HepG2 (cell line): ENCODE measurements around the gene UNKL. TPM values are rescaled to one million over a fixed set of nuclear protein-coding genes. Genes with fewer than 3 reads are reported as not detected.
A peak's percentile ranks its signal among the peaks of the same experiment; 100 is the strongest.

Experiments used
- ELF4 ChIP-seq: sonication (generic); formaldehyde crosslinking; IDR thresholded peaks from 2 replicates; pipeline ENCODE4 v1.5.0; 2020; ENCODE audit warnings: missing genetic modification reagents, mild to moderate bottlenecking, moderate library complexity, borderline replicate concordance
- FOSL2 ChIP-seq: sonication (generic); formaldehyde crosslinking; IDR thresholded peaks from 2 replicates; pipeline ENCODE4 v1.4.0; 2020; ENCODE audit warnings: missing genetic modification reagents
- GATAD2A ChIP-seq: IDR thresholded peaks from 2 replicates; pipeline ENCODE4 v1.6.1; 2016
- HDAC1 ChIP-seq: sonication (generic); formaldehyde crosslinking; IDR thresholded peaks from 2 replicates; pipeline ENCODE4 v1.5.1; 2020; ENCODE audit warnings: mild to moderate bottlenecking, missing genetic modification reagents
- HNRNPK ChIP-seq: fragments of 200-400 bp; formaldehyde crosslinking; IDR thresholded peaks from 2 replicates; pipeline ENCODE4 v1.6.1; 2018; ENCODE audit warnings: low read length, low read depth, moderate library complexity, mild to moderate bottlenecking; ENCODE audit not compliant: poor library complexity, severe bottlenecking
- IKZF5 ChIP-seq: IDR thresholded peaks from 2 replicates; pipeline ENCODE4 v1.6.1; 2018; ENCODE audit warnings: missing genetic modification reagents, mild to moderate bottlenecking, missing compliant biosample characterization
- IRF9 ChIP-seq: sonication (generic); formaldehyde crosslinking; IDR thresholded peaks from 2 replicates; pipeline ENCODE4 v1.8.0; 2022; ENCODE audit warnings: missing genetic modification reagents, mild to moderate bottlenecking, borderline replicate concordance
- JUN ChIP-seq: sonication (generic); formaldehyde crosslinking; IDR thresholded peaks from 2 replicates; pipeline ENCODE4 v1.4.0; 2020; ENCODE audit warnings: mild to moderate bottlenecking, missing genetic modification reagents
- NFRKB ChIP-seq: fragments of 450-650 bp; IDR thresholded peaks from 2 replicates; pipeline ENCODE4 v1.6.1; 2017
- PTBP1 ChIP-seq: fragments of 200-400 bp; formaldehyde crosslinking; IDR thresholded peaks from 2 replicates; pipeline ENCODE4 v1.6.1; 2018; ENCODE audit warnings: low read length, low read depth; ENCODE audit not compliant: poor library complexity, severe bottlenecking
- SP2 ChIP-seq: sonication (generic); formaldehyde crosslinking; IDR thresholded peaks from 2 replicates; pipeline ENCODE4 v1.5.1; 2020; ENCODE audit warnings: mild to moderate bottlenecking, missing genetic modification reagents
- TIGD3 ChIP-seq: sonication (generic); formaldehyde crosslinking; IDR thresholded peaks from 2 replicates; pipeline ENCODE4 v1.5.1; 2020; ENCODE audit warnings: mild to moderate bottlenecking, missing genetic modification reagents, borderline replicate concordance
- ZBTB4 ChIP-seq: sonication (generic); formaldehyde crosslinking; IDR thresholded peaks from 2 replicates; pipeline ENCODE4 v1.4.0; 2020; ENCODE audit warnings: missing genetic modification reagents, mild to moderate bottlenecking, borderline replicate concordance
- ZIK1 ChIP-seq: sonication (generic); formaldehyde crosslinking; IDR thresholded peaks from 2 replicates; pipeline ENCODE4 v1.5.0; 2020; ENCODE audit warnings: mild to moderate bottlenecking, low read depth, missing genetic modification reagents, borderline replicate concordance
- ZKSCAN5 ChIP-seq: sonication (generic); formaldehyde crosslinking; IDR thresholded peaks from 2 replicates; pipeline ENCODE4 v1.5.1; 2020; ENCODE audit warnings: mild to moderate bottlenecking, missing genetic modification reagents
- ZNF205 ChIP-seq: IDR thresholded peaks from 2 replicates; pipeline ENCODE4 v1.6.1; 2018; ENCODE audit warnings: missing biosample characterization, missing genetic modification reagents
- ZNF468 ChIP-seq: sonication (generic); formaldehyde crosslinking; IDR thresholded peaks from 2 replicates; pipeline ENCODE4 v1.8.0; 2022; ENCODE audit warnings: mild to moderate bottlenecking, moderate library complexity, missing genetic modification reagents
- ZNF574 ChIP-seq: sonication (generic); formaldehyde crosslinking; IDR thresholded peaks from 2 replicates; pipeline ENCODE4 v1.4.0; 2020; ENCODE audit warnings: missing genetic modification reagents
- ZNF788 ChIP-seq: sonication (generic); formaldehyde crosslinking; IDR thresholded peaks from 2 replicates; pipeline ENCODE4 v1.5.0; 2020; ENCODE audit warnings: mild to moderate bottlenecking, missing genetic modification reagents, borderline replicate concordance
- polyA plus RNA-seq, 8 experiments: library from polyadenylated mRNA; depleted of rRNA in 3 of 8; stranded (reverse) in 7 of 8; unstranded in 1 of 8; fragments of >200 nt; fragmentation: Illumina TruSeq in 4 of 8; extraction: Trizol in 4 of 8; gene quantifications; 2 replicates each; pipeline versions ENCODE4 v1.2.1 to v1.2.3, GENCODE V29; 2011 to 2016; ENCODE audit warnings: low read depth in 4 of 8, missing spikeins in 1 of 8, mixed read lengths in 1 of 8; ENCODE audit not compliant: insufficient read depth in 1 of 8
- total RNA-seq, 5 experiments: library from RNA; depleted of rRNA; stranded (reverse); fragments of >200 nt; fragmentation: Illumina TruSeq; extraction: Trizol; gene quantifications; 2 replicates each; pipeline ENCODE4 v1.2.3, GENCODE V29; 2016; ENCODE audit warnings: low read depth in 1 of 5

The UNKL gene
- total and polyA plus RNA-seq, 2 of the 13 experiments (the other 11 are each of a cell fraction or from before 2014, with no cell fraction given): 10.4 to 17.6 TPM

GRCh38 chr16:1435921-1436697 is 21.6 kb upstream of the UNKL start (continued):
- TF ChIP-seq ELF4 (CRISPR knock-in tag): no peak
- peak; percentile 50 for TF ChIP-seq HDAC1
- TF ChIP-seq FOSL2 (CRISPR knock-in tag): no peak
- no peak for TF ChIP-seq ZNF205 (CRISPR knock-in tag)
- no peak for TF ChIP-seq SP2
- no peak for TF ChIP-seq TIGD3 (CRISPR knock-in tag)
- 0 out of 2 replicates have a peak, but pooled peaks have one; percentile 27 for TF ChIP-seq ZNF574
- TF ChIP-seq NFRKB: no peak
- TF ChIP-seq ZBTB4: 0 out of 2 replicates have a peak, but pooled peaks have one; percentile 26
- TF ChIP-seq HNRNPK: no peak
- peak; percentile 62; the same call in 1 of the 2 replicates for TF ChIP-seq ZKSCAN5 (CRISPR knock-in tag)
- TF ChIP-seq ZNF468 (CRISPR knock-in tag): no peak
- TF ChIP-seq ZIK1 (CRISPR knock-in tag): no peak
- no peak for TF ChIP-seq JUN (CRISPR knock-in tag)
- peak; percentile 34; the same call in 1 of the 2 replicates for TF ChIP-seq GATAD2A (CRISPR knock-in tag)
- no peak; the same call in 1 of the 2 replicates for TF ChIP-seq IRF9 (CRISPR knock-in tag)
- no peak for TF ChIP-seq IKZF5 (CRISPR knock-in tag)
- 0 out of 2 replicates have a peak, but pooled peaks have one; percentile 54 for TF ChIP-seq ZNF788
- TF ChIP-seq PTBP1: no peak
